Karpas-422 (cell line): Measurements from ENCODE around the gene MCM3. TPM values are rescaled to one million over a fixed set of nuclear protein-coding genes. Genes with fewer than 3 reads are reported as not detected.

Source experiments
- DNase-seq: peaks from one replicate; pipeline ENCODE4 v3.0.0-alpha.2; 2015
- H2AFZ ChIP-seq: fragments of 200-600 bp; sonication (generic); 2 replicates; pipeline ENCODE4 v1.6.1; 2014; ENCODE audit warnings: antibody characterized with exemption, low read length, mixed read lengths
- H3K27ac ChIP-seq: fragments of 200-600 bp; sonication (generic); 2 replicates; pipeline ENCODE4 v1.5.1; 2014; ENCODE audit warnings: mild to moderate bottlenecking, low read length, moderate library complexity
- H3K27me3 ChIP-seq: fragments of 200-600 bp; sonication (generic); 2 replicates; pipeline ENCODE4 v1.6.1; 2014; ENCODE audit warnings: low read length, mixed read lengths
- H3K36me3 ChIP-seq: fragments of 200-600 bp; sonication (generic); 2 replicates; pipeline ENCODE4 v1.6.1; 2014; ENCODE audit warnings: low read length, mixed read lengths; ENCODE audit not compliant: insufficient read depth
- H3K4me1 ChIP-seq: fragments of 200-600 bp; sonication (generic); 2 replicates; pipeline ENCODE4 v1.6.1; 2014; ENCODE audit warnings: mild to moderate bottlenecking, low read length, mixed read lengths
- H3K4me2 ChIP-seq: fragments of 200-600 bp; sonication (generic); 2 replicates; pipeline ENCODE4 v1.6.1; 2014; ENCODE audit warnings: low read length, low read depth, mild to moderate bottlenecking; ENCODE audit not compliant: poor library complexity, severe bottlenecking
- H3K4me3 ChIP-seq: fragments of 200-600 bp; sonication (generic); 2 replicates; pipeline ENCODE4 v1.5.1; 2014; ENCODE audit warnings: mild to moderate bottlenecking, antibody characterized with exemption, low read length, mixed read lengths
- H3K79me2 ChIP-seq: fragments of 200-600 bp; sonication (generic); 2 replicates; pipeline ENCODE4 v1.6.1; 2014; ENCODE audit warnings: mild to moderate bottlenecking, low read length, mixed read lengths
- H3K9ac ChIP-seq: fragments of 200-600 bp; sonication (generic); 2 replicates; pipeline ENCODE4 v1.6.0; 2014; ENCODE audit warnings: low read length
- H3K9me2 ChIP-seq: fragments of 200-600 bp; sonication (generic), shearing (Covaris generic); replicated peaks from 2 replicates; pipeline ENCODE4 v1.6.0; 2014; ENCODE audit warnings: mild to moderate bottlenecking, low read length, moderate library complexity; ENCODE audit not compliant: insufficient read depth
- H3K9me3 ChIP-seq: fragments of 300-700, 200-600 bp; sonication (generic); 2 replicates; pipeline ENCODE4 v1.6.1; 2014; ENCODE audit warnings: low read length, mixed read lengths
- H4K20me1 ChIP-seq: fragments of 200-600 bp; sonication (generic); 2 replicates; pipeline ENCODE4 v1.6.1; 2014; ENCODE audit warnings: mild to moderate bottlenecking, antibody characterized with exemption, low read length, low read depth; ENCODE audit not compliant: insufficient read depth
- total RNA-seq: library from RNA; depleted of rRNA; stranded (reverse); fragments of >200 nt; shearing (Covaris generic); gene quantifications from 2 replicates; pipeline ENCODE4 v1.2.3, GENCODE V29; 2014; ENCODE audit warnings: low replicate concordance

Gene MCM3
- total RNA-seq, 1 experiment from 2014 or later = 80.1 TPM

DNA sequence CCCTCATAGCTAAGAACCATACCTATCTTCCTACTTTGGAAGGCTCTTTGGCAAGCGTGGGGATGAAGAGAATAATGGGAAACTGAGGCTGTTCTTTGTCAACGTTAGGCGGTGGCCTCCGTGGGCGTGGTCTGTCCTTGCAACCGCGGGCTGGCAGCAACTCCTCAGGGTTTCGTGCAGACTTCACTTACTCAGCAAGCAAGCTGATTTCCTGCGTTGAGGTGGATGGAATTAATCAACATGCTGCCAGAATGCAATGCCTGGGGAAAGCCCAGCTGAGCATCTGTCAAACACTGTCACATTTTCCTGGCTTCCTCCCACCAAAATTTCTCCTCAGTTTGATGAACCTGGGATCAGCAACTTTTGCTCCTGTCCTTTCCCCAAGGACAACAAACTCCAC is 31.0 kb downstream of the MCM3 start:
- no peaks in the 10 kb centered on the region for H3K36me3 ChIP-seq
- no peak overlapping the region for H3K4me3 ChIP-seq
- no peaks in the 10 kb centered on the region for H3K79me2 ChIP-seq
- no peak overlapping the region for H3K9ac ChIP-seq
- H4K20me1 ChIP-seq = no peaks in the 10 kb centered on the region
- H3K27ac ChIP-seq = no peak overlapping the region
- H3K4me1 ChIP-seq = no peaks in the 10 kb centered on the region
- no peak for DNase-seq
- H3K27me3 ChIP-seq = no peaks in the 10 kb centered on the region
- H3K4me2 ChIP-seq = no peak overlapping the region
- H2AFZ ChIP-seq = no peak overlapping the region
- no peaks in the 10 kb centered on the region for H3K9me2 ChIP-seq
- H3K9me3 ChIP-seq = no peaks in the 10 kb centered on the region

DNA sequence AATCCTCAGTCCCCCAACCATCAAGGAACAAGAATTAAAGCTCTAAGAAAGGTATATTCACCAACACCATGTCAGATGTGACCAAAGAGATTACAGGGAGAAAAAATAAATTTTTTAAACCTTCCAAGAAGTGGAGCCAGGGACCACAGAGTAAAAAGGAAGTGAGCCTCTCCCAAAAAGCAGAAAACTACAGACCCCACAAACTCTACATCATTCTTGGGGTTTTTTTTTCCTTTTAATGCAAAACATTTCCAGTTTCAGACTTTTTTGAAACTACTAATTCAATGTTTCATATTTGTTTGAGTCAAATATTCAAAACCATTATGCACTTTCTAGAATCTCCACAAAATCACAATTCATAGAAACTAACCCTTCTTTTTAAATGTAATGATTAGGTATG is 33.4 kb downstream of the MCM3 start:
- no peak overlapping the region for H3K9ac ChIP-seq
- no peaks in the 10 kb centered on the region for H3K9me3 ChIP-seq
- no peaks in the 10 kb centered on the region for H3K4me1 ChIP-seq
- H4K20me1 ChIP-seq = no peaks in the 10 kb centered on the region
- no peak overlapping the region for H2AFZ ChIP-seq
- H3K27ac ChIP-seq = no peak overlapping the region
- DNase-seq = no peak
- H3K9me2 ChIP-seq = no peaks in the 10 kb centered on the region
- H3K4me3 ChIP-seq = no peak overlapping the region
- H3K4me2 ChIP-seq = no peak overlapping the region
- no peaks in the 10 kb centered on the region for H3K27me3 ChIP-seq
- H3K79me2 ChIP-seq = no peaks in the 10 kb centered on the region
- no peaks in the 10 kb centered on the region for H3K36me3 ChIP-seq

DNA sequence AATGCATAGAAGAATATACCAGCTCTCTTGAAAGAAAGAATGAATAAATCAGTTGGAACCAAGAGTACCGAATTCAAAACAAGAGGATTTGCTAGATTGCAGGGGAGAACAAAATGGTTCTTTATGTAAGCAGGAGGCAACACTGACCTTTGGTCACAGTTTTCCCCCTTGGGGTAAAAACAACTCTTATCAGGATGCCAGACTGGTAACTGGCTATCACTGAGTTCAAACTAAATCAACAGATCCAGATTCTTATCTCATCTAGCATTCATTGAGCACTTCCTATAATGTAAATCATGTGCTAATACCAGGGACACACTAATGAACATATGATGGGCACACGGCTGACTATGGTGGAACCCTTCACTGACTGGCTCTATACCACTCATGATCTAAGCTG is 35.5 kb downstream of the MCM3 start:
- Histone ChIP-seq H3K9me2 (no peaks in the 10 kb centered on the region), H3K4me3 (no peak overlapping the region), H4K20me1 (no peaks in the 10 kb centered on the region), H3K4me1 (no peaks in the 10 kb centered on the region), H3K27ac (no peak overlapping the region), H2AFZ (no peak overlapping the region), H3K36me3 (no peaks in the 10 kb centered on the region), H3K9ac (no peak overlapping the region), H3K79me2 (no peaks in the 10 kb centered on the region), H3K27me3 (no peaks in the 10 kb centered on the region), H3K9me3 (no peaks in the 10 kb centered on the region), H3K4me2 (no peak overlapping the region)
- DNase-seq = no peak

DNA sequence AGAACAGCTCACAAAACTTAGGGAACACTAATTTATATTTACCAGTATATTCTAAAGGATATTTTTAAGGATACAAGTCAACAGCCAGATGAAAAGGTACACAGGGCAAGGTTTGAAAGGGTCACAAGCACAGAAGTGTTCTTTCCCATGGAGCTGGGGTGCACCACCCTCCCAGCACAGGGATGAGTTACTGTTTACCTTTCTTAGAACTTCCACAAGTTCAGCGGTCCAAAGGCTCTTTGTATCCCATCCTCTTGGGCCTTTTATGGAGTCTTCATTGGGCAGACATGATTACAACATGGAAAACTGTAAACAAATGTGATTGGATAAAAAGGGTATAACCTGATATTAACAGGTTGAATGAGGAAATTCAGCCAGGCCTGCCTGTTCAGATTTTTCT is 39.1 kb downstream of the MCM3 start:
- DNase-seq = no peak
- Histone ChIP-seq H3K4me1 (no peaks in the 10 kb centered on the region), H3K4me2 (no peak overlapping the region), H3K36me3 (no peaks in the 10 kb centered on the region), H3K27ac (no peak overlapping the region), H2AFZ (no peak overlapping the region), H3K9me2 (no peaks in the 10 kb centered on the region), H3K79me2 (no peaks in the 10 kb centered on the region), H3K27me3 (no peaks in the 10 kb centered on the region), H4K20me1 (no peaks in the 10 kb centered on the region), H3K9me3 (no peaks in the 10 kb centered on the region), H3K4me3 (no peak overlapping the region), H3K9ac (no peak overlapping the region)

DNA sequence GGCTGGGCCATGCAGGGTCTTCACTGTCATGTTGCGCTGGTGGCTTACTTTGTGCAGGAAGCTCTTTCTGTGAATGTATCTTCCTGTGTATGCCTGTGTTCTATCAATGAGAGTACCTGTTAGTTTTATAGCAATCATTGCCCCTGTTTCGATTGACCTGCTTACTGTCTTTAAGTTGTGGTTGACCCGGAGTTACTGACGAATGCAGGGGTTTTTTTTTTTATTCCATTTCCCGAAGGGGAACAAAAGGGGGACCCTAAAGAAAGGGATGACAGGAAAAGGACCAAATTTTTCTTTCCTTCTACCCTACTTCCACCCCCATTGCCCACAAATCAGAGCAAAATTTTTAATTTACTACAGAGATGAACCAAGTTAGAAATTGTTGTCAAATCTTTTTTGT is 40.1 kb downstream of the MCM3 start, which contains the start of gene IL17F:
Gene IL17F (minus strand): TSS at position 101 of the 400 bp plus-strand sequence. CDS start 71 bp downstream, at position 30.
- Histone ChIP-seq H3K79me2 (no peaks in the 10 kb centered on the region), H3K9me2 (no peaks in the 10 kb centered on the region), H3K4me2 (no peak within 1 kb of the TSS), H3K4me1 (no peaks in the 10 kb centered on the region), H4K20me1 (no peaks in the 10 kb centered on the region), H3K27me3 (no peaks in the 10 kb centered on the region), H3K27ac (no peak within 1 kb of the TSS), H3K36me3 (no peaks in the 10 kb centered on the region), H3K9me3 (no peaks in the 10 kb centered on the region), H3K4me3 (no peak within 1 kb of the TSS), H2AFZ (no peak within 1 kb of the TSS), H3K9ac (no peak within 1 kb of the TSS)
- DNase-seq = no peak

DNA sequence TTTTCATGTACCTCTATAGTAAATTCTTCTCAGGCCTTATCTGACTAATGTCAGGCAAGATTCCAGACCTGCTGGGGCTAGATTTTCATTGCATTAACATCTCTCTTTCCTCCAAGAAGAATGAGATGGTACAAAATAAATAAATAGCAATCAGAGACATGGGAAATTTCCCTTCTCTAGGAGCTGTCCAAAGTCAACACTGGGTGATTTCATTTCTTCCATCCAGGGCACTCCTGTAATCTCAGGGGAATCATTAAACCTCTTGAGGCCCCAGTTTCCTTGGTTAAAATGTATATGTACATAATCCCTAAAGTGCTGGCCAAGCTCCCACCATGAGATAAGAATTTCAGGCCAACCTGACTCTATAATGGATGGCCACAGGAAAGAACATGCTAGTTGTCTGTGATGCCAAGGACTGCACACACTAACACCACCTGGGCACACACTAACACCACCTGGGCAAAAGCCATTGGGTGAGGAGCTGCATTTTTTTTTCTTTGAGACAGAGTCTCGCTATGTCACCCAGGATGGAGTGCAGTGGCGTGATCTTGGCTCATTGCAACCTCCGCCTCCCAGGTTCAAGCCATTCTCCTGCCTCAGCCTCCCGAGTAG is 41.2 kb downstream of the MCM3 start:
- no peaks in the 10 kb centered on the region for H3K27me3 ChIP-seq
- no peaks in the 10 kb centered on the region for H4K20me1 ChIP-seq
- no peak for DNase-seq
- no peaks in the 10 kb centered on the region for H3K36me3 ChIP-seq
- H3K9ac ChIP-seq = no peak overlapping the region
- no peaks in the 10 kb centered on the region for H3K9me3 ChIP-seq
- H3K9me2 ChIP-seq = no peaks in the 10 kb centered on the region
- H2AFZ ChIP-seq = no peak overlapping the region
- H3K4me1 ChIP-seq = no peaks in the 10 kb centered on the region
- no peak overlapping the region for H3K4me2 ChIP-seq
- no peak overlapping the region for H3K27ac ChIP-seq
- no peak overlapping the region for H3K4me3 ChIP-seq
- no peaks in the 10 kb centered on the region for H3K79me2 ChIP-seq

DNA sequence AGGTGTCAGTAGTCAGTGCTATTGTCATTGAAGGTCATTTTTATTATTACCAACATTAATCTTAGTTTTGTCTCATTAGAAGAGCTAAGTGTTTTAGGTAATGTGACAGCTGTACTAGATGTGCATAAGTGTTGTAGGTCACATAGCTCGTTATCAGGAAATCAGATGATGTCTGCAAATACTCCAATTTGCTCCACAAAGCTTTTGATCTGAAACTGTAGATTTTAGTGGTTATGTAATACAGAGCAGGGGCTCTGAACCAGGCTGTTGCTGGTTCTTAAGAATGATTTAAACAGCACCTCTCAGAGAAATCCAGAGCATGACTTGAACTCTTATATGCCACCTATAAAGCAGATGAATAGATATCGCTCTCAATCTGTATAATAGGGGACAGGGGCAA is 42.7 kb downstream of the MCM3 start:
- H4K20me1 ChIP-seq = no peaks in the 10 kb centered on the region
- no peaks in the 10 kb centered on the region for H3K79me2 ChIP-seq
- no peak overlapping the region for H3K4me3 ChIP-seq
- H3K9me3 ChIP-seq = no peaks in the 10 kb centered on the region
- H3K9ac ChIP-seq = no peak overlapping the region
- no peak overlapping the region for H3K27ac ChIP-seq
- no peaks in the 10 kb centered on the region for H3K9me2 ChIP-seq
- H3K4me1 ChIP-seq = no peaks in the 10 kb centered on the region
- H2AFZ ChIP-seq = no peak overlapping the region
- no peak for DNase-seq
- no peaks in the 10 kb centered on the region for H3K27me3 ChIP-seq
- H3K36me3 ChIP-seq = no peaks in the 10 kb centered on the region
- H3K4me2 ChIP-seq = no peak overlapping the region

DNA sequence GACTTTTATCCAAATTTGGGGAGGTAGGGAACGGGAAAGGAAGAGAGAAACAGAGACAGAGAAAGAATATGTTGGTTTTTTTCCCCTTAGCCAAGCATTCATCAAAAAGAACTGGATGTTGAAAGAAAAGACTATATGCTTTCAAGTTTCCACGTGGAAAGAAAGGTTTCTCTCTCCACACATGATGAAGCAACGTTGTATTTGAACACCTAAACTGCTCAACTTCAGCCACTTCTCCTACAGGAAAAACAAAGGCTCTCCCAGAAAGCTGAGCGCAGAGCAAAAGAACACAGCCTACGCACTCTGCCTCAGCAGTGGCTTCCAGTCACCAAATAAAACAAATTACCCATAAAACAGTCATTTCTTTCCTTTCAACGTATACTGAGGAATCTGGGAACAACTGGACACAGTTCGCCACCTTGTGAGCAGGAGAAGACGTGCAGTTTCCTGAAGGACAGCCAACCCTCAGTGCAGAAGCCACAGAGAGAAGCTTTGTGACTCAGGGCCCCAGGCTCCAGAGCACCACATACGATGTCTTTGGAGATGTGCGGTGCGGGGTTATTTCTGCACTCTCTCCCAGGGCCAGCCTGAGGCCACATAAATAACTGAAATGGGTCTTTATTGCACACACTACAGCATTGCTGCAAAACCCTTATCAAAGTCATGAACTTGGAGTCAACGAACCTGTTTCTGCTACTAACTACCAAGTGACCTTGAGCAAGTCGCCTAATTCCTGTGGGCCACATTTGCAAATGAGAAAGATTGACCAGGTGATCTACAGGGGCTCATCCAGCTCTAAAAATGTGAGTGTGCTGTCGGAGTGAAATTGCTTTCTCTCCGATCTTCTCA is 50.3 kb downstream of the MCM3 start:
- Histone ChIP-seq H3K4me3 (no peak overlapping the region), H3K4me1 (no peaks in the 10 kb centered on the region), H3K9me2 (no peaks in the 10 kb centered on the region), H3K4me2 (no peak overlapping the region), H3K27ac (no peak overlapping the region), H2AFZ (no peak overlapping the region), H3K9me3 (no peaks in the 10 kb centered on the region), H3K27me3 (no peaks in the 10 kb centered on the region), H4K20me1 (no peaks in the 10 kb centered on the region), H3K79me2 (no peaks in the 10 kb centered on the region), H3K9ac (no peak overlapping the region), H3K36me3 (no peaks in the 10 kb centered on the region)
- peak; percentile 47 for DNase-seq
